ENCODE results near the gene SLC25A10.

Gene SLC25A10

DNA sequence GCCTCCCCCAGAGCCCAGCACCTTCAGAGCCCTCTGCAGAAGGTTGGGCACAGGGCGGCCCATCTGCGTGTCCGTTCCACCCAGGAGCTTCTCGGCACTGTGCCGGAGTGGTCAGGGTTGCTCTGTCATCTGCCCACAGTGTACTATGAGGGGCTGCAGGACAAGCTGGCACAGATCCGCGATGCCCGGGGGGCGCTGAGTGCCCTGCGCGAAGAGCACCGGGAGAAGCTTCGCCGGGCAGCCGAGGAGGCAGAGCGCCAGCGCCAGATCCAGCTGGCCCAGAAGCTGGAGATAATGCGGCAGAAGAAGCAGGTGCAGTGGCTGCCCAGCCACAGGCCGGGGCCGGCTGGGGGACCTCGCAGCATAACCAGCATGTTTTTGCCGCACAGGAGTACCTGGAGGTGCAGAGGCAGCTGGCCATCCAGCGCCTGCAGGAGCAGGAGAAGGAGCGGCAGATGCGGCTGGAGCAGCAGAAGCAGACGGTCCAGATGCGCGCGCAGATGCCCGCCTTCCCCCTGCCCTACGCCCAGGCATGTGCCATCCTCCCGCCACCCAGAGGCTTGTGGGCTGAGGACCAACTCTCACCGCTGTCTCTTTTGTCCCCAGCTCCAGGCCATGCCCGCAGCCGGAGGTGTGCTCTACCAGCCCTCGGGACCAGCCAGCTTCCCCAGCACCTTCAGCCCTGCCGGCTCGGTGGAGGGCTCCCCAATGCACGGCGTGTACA is 15.7 kb upstream of the SLC25A10 start:
- no peak for TF ChIP-seq CTCF (IDR thresholded peaks at IDR 0.05; ENCODE audit: borderline replicate concordance, control extremely low read depth, extremely low read depth, insufficient read depth, missing control alignments)
- in situ Hi-C loops (cut with MboI; ENCODE audit: low sequenced_read_pairs, unreplicated experiment): no loop called here
- DNase-seq (ENCODE audit: low spot score): no peak

DNA sequence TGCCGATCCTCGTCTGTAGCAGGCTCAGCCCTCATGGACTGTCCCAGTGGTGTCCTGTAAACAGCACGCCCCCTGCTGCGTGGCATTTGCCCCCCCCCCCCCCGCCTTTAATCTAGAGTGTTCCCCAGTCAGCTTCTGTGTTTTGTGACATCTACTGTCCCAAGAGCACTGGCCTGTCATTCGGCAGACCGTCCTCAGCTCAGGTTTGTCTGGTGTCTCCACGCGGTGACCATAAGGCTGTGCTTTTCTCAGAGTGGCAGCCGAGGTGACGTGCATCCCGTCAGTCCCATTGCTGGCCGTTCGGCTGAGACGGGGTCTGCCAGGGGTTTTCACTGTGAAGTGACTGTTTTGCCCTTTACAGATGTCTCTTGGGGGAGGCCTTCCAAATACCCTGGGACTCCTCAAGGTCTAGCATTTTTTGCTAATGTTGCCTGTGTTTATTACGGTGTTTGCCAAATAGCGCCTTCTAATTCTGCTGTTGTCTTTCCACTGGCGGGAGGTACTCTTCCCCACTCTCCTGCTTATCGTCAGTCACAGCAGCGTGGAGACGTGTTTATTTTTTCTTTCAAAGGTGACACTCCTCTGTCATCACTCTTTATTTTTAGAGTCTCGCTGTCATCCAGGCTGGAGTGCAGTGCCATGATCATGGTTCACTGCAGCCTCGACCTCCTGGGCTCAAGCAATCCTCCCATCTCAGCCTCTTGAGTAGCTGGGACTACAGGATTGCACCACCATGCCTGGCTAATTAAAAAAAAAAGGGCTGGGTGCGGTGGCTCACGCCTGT is 14.6 kb upstream of the SLC25A10 start:
- DNase-seq (ENCODE audit: low spot score): no peak

GRCh38 chr17:81700353-81701287 is 11.5 kb upstream of the SLC25A10 start:
- in situ Hi-C loops (cut with MboI; ENCODE audit: low sequenced_read_pairs, unreplicated experiment): no loop called here
- TF ChIP-seq CTCF (IDR thresholded peaks at IDR 0.05; ENCODE audit: borderline replicate concordance, control extremely low read depth, extremely low read depth, insufficient read depth, missing control alignments): no peak
- DNase-seq (ENCODE audit: low spot score): no peak

More for the DNA sequence above, 14.6 kb upstream of the SLC25A10 start:
- TF ChIP-seq CTCF (IDR thresholded peaks at IDR 0.05; ENCODE audit: borderline replicate concordance, control extremely low read depth, extremely low read depth, insufficient read depth, missing control alignments): no peak
- in situ Hi-C loops (cut with MboI; ENCODE audit: low sequenced_read_pairs, unreplicated experiment): no loop called here

- no peak for DNase-seq (ENCODE audit: low spot score)
- TF ChIP-seq CTCF (IDR thresholded peaks at IDR 0.05; ENCODE audit: borderline replicate concordance, control extremely low read depth, extremely low read depth, insufficient read depth, missing control alignments): peak; percentile 16
- in situ Hi-C loops (cut with MboI; ENCODE audit: low sequenced_read_pairs, unreplicated experiment): no loop called here
Measured at GRCh38 chr17:81701288-81702071, 10.6 kb upstream of the SLC25A10 start.

DNA sequence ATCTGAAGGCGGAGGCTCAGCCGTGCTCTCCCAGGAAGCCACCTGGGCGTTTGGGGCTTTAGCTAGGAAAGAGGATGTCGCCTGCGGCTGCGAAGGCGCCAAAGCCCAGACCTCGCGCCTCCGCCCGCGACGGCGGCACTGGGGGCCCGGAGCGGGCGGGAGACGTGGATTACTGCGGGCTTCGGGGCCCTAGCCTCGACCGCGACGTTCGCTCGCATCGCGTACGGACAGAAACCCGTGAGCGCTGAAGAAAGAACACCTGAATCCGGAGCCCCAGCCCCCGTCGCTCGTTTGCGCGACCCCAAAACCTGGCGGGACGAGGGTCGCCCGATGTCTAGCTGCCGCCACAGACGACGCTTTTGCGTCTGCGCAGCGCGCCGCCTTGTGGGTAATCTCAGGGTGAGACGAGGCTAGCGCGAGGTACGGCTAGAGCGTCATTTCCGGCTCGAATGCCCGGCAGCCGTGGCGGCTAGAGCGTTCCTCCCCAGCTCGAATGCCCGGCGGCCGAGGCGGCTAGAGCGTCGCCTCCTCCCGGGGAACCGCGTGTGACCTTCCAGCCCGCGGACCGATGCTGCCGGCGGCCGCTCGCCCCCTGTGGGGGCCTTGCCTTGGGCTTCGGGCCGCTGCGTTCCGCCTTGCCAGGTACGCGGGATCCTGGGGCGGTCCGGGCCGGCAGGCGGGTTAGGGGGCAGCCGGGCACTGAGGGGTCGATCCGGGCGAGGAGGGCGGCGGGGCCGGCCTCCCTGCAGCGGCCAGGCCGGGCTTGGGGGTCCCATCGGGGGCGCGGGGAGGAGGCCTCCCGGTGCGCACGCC is 8.9 kb upstream of the SLC25A10 start, which contains the start of gene MRPL12:
Gene MRPL12, plus strand, starts transcription at position 434 of the 813 bp plus-strand sequence. Its CDS starts 135 bp downstream, at position 569.
- peak; percentile 98 for DNase-seq (ENCODE audit: low spot score)
- TF ChIP-seq CTCF (IDR thresholded peaks at IDR 0.05; ENCODE audit: borderline replicate concordance, control extremely low read depth, extremely low read depth, insufficient read depth, missing control alignments): no peak
- in situ Hi-C loops (cut with MboI; ENCODE audit: low sequenced_read_pairs, unreplicated experiment): no loop called here

All from GM13976 (cell line).